ENCODE results near the gene ULK2. TPM values are rescaled to one million over a fixed set of nuclear protein-coding genes. Genes with fewer than 3 reads are reported as not detected.

The ULK2 gene
- total RNA-seq, 2 donors from 2014 or later, result 7.4 to 9.2 TPM

GRCh38 chr17:19740933-19741332 is 126.8 kb downstream of the ULK2 start:
- Mint-ChIP-seq H3K4me3 (no peak overlapping the region), H3K9me3 (no peaks in the 10 kb centered on the region), H3K27me3 (no peaks in the 10 kb centered on the region), H3K36me3 (ENCODE audit: low read depth) (no peaks in the 10 kb centered on the region), H3K4me1 (no peaks in the 10 kb centered on the region), H3K27ac (no peak overlapping the region)
- no peak for ATAC-seq (replicated peaks)

- Mint-ChIP-seq H3K27ac (no peak overlapping the region), H3K9me3 (no peaks in the 10 kb centered on the region), H3K4me3 (no peak overlapping the region), H3K4me1 (no peaks in the 10 kb centered on the region), H3K36me3 (ENCODE audit: low read depth) (no peaks in the 10 kb centered on the region), H3K27me3 (no peaks in the 10 kb centered on the region)
- ATAC-seq (replicated peaks), result no peak
These were observed 128.2 kb downstream of the ULK2 start for GRCh38 chr17:19739241-19740201.

- no peaks in the 10 kb centered on the region for H3K27me3 Mint-ChIP-seq
- no peaks in the 10 kb centered on the region for H3K36me3 Mint-ChIP-seq (ENCODE audit: low read depth)
- no peak for ATAC-seq (replicated peaks)
- no peak overlapping the region for H3K27ac Mint-ChIP-seq
- no peak overlapping the region for H3K4me3 Mint-ChIP-seq
- no peaks in the 10 kb centered on the region for H3K4me1 Mint-ChIP-seq
- H3K9me3 Mint-ChIP-seq, result no peaks in the 10 kb centered on the region
These were observed 129.0 kb downstream of the ULK2 start for GRCh38 chr17:19738757-19739156.

DNA sequence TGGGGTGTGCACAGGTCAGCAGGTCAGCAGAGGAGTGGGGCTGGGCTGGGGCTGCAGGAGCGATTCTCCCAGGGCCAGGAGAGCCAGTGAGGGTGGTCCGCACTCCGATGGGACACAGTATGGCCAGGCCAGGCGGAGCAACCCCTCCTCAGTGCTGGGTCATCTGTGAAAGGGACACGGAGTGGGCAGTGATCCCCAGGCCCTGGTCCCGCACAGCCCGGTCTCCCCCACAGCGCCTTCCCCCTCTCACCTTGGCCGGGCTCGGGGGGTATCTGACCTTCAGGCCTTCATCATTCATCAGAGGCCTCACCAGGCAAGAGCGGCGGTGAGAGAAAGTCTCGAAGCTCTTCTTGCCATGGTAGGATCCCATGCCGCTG is 129.7 kb downstream of the ULK2 start:
- Mint-ChIP-seq H3K27me3 (no peaks in the 10 kb centered on the region), H3K4me3 (no peak overlapping the region), H3K9me3 (no peaks in the 10 kb centered on the region), H3K27ac (no peak overlapping the region), H3K4me1 (no peaks in the 10 kb centered on the region), H3K36me3 (ENCODE audit: low read depth) (no peaks in the 10 kb centered on the region)
- no peak for ATAC-seq (replicated peaks)

- ATAC-seq (replicated peaks), result no peak
- no peaks in the 10 kb centered on the region for H3K4me1 Mint-ChIP-seq
- no peaks in the 10 kb centered on the region for H3K36me3 Mint-ChIP-seq (ENCODE audit: low read depth)
- no peak overlapping the region for H3K4me3 Mint-ChIP-seq
- no peaks in the 10 kb centered on the region for H3K27me3 Mint-ChIP-seq
- no peaks in the 10 kb centered on the region for H3K9me3 Mint-ChIP-seq
- no peak overlapping the region for H3K27ac Mint-ChIP-seq
These were observed 130.2 kb downstream of the ULK2 start for GRCh38 chr17:19737305-19738072.

- no peaks in the 10 kb centered on the region for H3K4me1 Mint-ChIP-seq
- no peaks in the 10 kb centered on the region for H3K36me3 Mint-ChIP-seq (ENCODE audit: low read depth)
- H3K27ac Mint-ChIP-seq, result no peak overlapping the region
- ATAC-seq (replicated peaks), result no peak
- no peaks in the 10 kb centered on the region for H3K9me3 Mint-ChIP-seq
- H3K27me3 Mint-ChIP-seq, result no peaks in the 10 kb centered on the region
- H3K4me3 Mint-ChIP-seq, result no peak overlapping the region
These were observed 131.7 kb downstream of the ULK2 start for GRCh38 chr17:19736071-19736470.

DNA sequence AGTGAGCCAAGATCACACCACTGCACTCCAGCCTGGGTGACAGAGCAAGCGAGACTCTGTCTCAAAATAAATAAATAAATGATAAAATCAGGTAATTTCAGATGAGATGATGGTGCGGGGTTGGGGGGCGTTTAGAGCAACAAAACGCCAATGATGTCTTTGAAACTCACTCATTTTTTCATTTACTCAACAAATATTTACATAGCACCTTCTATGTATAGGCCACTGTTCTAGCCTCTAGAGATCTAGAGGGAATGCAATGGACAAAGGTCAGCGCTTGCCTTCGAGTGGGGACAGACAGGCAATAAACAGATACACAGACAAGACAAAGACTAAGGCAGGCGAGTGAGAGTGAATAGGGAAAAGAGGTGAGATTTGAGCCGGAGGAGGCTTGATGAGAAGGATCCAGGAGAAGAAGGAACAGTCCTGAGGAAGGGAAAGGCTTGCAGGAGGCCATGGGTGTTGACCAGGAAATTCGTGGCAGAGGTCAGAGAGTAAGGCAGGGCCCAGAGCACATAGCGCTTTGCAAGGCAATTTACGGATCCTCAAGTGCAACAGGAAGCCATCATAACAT is 133.7 kb downstream of the ULK2 start:
- no peaks in the 10 kb centered on the region for H3K9me3 Mint-ChIP-seq
- no peaks in the 10 kb centered on the region for H3K36me3 Mint-ChIP-seq (ENCODE audit: low read depth)
- no peak for ATAC-seq (replicated peaks)
- H3K4me1 Mint-ChIP-seq, result no peaks in the 10 kb centered on the region
- no peak overlapping the region for H3K4me3 Mint-ChIP-seq
- H3K27me3 Mint-ChIP-seq, result no peaks in the 10 kb centered on the region
- H3K27ac Mint-ChIP-seq, result no peak overlapping the region

DNA sequence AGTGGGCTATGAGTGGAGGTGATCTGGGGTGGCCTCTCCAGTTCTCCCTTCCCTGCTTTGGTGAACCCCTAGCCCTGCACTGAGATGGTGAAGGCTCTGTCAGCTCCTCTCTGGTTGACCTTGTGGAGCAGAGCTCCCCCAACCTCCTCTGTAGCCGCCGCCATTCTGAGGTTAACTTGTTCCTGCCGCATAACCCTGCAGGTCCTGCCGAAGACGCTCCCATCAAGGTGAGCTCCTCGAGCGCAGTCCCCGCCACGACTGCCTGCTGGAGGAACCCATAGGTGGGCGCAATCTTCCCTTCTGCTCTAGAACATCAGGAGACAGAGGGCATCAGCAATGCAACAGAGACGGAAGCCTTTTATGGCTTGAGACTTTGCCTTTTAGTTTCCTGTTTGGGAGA is 136.1 kb downstream of the ULK2 start:
- no peaks in the 10 kb centered on the region for H3K36me3 Mint-ChIP-seq (ENCODE audit: low read depth)
- no peaks in the 10 kb centered on the region for H3K9me3 Mint-ChIP-seq
- no peaks in the 10 kb centered on the region for H3K27me3 Mint-ChIP-seq
- no peak for ATAC-seq (replicated peaks)
- no peak overlapping the region for H3K4me3 Mint-ChIP-seq
- peaks cover 3% of the 10 kb centered on the region for H3K4me1 Mint-ChIP-seq
- no peak overlapping the region for H3K27ac Mint-ChIP-seq

DNA sequence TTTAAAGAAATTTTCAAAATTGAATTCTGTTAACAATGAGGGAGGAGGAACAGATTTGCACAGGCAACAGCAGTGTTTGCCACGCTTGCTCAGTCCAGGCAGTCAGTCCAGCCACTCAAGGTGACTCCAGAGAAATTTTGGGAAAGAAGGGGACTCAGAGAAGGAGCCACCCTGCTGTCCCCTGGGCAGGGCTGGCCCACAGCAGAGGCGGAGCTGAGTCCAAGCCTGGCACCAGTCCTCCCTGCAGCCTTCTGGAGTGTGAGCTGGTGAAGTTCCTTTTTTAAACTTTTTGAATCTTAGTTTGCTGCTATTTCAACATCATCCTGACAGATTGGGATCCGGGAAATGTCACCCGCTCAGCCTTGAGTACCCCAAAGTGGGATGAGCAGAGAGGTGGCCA is 136.9 kb downstream of the ULK2 start:
- Mint-ChIP-seq H3K27ac (no peak overlapping the region), H3K9me3 (no peaks in the 10 kb centered on the region), H3K4me3 (no peak overlapping the region), H3K27me3 (no peaks in the 10 kb centered on the region), H3K36me3 (ENCODE audit: low read depth) (no peaks in the 10 kb centered on the region), H3K4me1 (peaks cover 5% of the 10 kb centered on the region)
- ATAC-seq (replicated peaks), result no peak

DNA sequence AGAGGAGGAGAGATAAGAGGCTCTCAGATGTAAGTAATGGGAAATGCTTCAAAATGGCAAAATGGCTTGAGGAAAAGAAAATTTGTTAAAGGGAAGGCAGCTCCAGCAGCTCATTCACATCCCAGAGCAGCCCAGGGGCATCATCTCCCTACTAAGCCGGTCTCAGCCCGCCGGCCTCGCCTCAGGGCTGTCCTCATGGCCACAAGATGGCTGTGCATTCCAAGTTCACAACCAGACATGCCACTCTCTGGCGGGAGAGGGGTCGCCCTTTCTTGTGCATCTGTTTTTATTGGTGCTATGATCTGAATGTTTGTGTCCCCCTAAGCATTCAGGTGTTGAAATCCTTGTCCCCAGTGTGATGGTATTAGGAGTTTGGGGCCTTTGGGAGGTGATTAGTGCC is 137.8 kb downstream of the ULK2 start:
- Mint-ChIP-seq H3K27ac (no peak overlapping the region), H3K9me3 (no peaks in the 10 kb centered on the region), H3K36me3 (ENCODE audit: low read depth) (no peaks in the 10 kb centered on the region), H3K4me3 (no peak overlapping the region), H3K27me3 (no peaks in the 10 kb centered on the region), H3K4me1 (peaks cover 14% of the 10 kb centered on the region)
- no peak for ATAC-seq (replicated peaks)

GRCh38 chr17:19728084-19728495 is 139.6 kb downstream of the ULK2 start:
- ATAC-seq (replicated peaks), result no peak
- no peak overlapping the region for H3K27ac Mint-ChIP-seq
- no peak overlapping the region for H3K4me3 Mint-ChIP-seq
- no peaks in the 10 kb centered on the region for H3K36me3 Mint-ChIP-seq (ENCODE audit: low read depth)
- H3K27me3 Mint-ChIP-seq, result no peaks in the 10 kb centered on the region
- no peaks in the 10 kb centered on the region for H3K9me3 Mint-ChIP-seq
- peaks cover 14% of the 10 kb centered on the region for H3K4me1 Mint-ChIP-seq

DNA sequence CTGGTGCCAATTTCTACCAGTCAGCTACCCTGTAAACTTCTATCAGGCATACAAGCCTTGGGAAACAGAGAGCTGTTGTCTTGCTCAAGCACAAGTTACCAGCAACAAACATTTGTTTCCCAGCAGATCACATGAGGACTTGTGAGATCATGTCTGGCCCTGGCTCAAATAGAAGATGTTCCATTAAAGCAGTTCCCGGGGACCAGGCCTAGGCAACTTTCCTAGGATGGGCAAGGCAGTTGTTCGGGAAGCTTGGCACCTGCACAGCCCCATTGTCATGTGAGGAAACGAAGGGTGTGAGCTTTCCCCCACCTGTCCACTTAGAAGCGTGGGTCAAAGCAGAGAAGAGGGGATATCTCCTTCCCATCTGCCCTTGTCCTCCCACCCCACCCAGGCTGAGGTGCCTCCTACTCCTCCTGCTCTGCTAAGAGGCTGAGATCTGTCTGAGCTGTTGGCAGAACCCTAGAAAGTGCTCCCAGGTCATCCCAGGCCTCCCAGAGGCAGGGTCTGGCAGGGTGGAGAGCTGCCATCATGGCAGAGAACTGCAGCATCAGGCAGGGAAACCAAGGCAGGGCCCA is 140.1 kb downstream of the ULK2 start:
- Mint-ChIP-seq H3K36me3 (ENCODE audit: low read depth) (no peaks in the 10 kb centered on the region), H3K27me3 (no peaks in the 10 kb centered on the region), H3K4me3 (no peak overlapping the region), H3K27ac (no peak overlapping the region), H3K4me1 (peaks cover 14% of the 10 kb centered on the region), H3K9me3 (no peaks in the 10 kb centered on the region)
- no peak for ATAC-seq (replicated peaks)

DNA sequence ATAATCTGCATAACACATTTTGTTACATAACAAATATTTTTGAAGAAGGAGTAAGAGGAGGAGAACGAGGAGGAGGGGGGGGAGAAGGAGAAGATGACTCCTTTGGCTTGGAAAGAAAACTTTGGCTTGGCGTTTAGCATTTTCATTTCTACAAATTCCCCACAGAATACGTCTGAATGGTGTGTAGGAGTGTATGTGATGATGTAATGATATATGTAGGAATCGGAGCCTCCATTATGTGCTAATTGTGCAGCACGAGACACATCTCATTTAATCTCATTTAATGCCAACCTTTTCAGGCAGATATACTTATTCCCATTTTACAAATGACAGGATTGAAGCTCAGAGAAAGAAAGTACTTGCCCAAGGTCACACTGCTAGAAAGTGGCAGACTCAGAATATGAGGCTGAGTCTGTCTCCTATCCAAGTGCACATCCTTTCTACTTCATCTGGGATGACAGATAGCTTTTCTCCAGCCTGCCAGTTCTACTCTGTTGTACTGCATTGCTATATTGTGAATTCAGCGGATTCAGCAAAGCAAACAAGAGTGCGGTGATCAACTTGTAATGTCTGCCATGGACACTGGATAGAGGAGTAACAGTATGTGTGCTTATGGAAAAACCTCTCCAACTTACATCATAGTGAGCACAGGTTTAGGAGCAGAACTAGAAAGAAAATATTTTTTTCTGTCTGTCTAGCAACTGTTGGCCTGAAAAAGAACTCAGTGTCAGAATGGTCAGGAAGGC is 140.9 kb downstream of the ULK2 start:
- Mint-ChIP-seq H3K27me3 (no peaks in the 10 kb centered on the region), H3K4me3 (no peak overlapping the region), H3K27ac (no peak overlapping the region), H3K9me3 (no peaks in the 10 kb centered on the region), H3K36me3 (ENCODE audit: low read depth) (no peaks in the 10 kb centered on the region), H3K4me1 (peaks cover 14% of the 10 kb centered on the region)
- ATAC-seq (replicated peaks), result no peak

GRCh38 chr17:19725486-19725885 is 142.2 kb downstream of the ULK2 start:
- Mint-ChIP-seq H3K27ac (peak overlapping the region; percentile 80), H3K27me3 (no peaks in the 10 kb centered on the region), H3K9me3 (no peaks in the 10 kb centered on the region), H3K36me3 (ENCODE audit: low read depth) (no peaks in the 10 kb centered on the region), H3K4me3 (peak overlapping the region; percentile 72), H3K4me1 (peaks cover 14% of the 10 kb centered on the region)
- no peak for ATAC-seq (replicated peaks)
